HG02981 (cell line): ENCODE measurements around the gene GOLGA8T.
"Not testable (repeated sequence)": the region's sequence is repeated elsewhere in the genome, so short reads cannot be mapped to it uniquely, and the experiment has no call there.

Source experiments
- ATAC-seq: cut with Tn5 transposase; IDR thresholded peaks from one replicate; pipeline ENCODE4 v1.9.1; 2021; ENCODE audit warnings: mild to moderate bottlenecking, moderate library complexity; ENCODE audit not compliant: unreplicated experiment

The GOLGA8T gene

DNA sequence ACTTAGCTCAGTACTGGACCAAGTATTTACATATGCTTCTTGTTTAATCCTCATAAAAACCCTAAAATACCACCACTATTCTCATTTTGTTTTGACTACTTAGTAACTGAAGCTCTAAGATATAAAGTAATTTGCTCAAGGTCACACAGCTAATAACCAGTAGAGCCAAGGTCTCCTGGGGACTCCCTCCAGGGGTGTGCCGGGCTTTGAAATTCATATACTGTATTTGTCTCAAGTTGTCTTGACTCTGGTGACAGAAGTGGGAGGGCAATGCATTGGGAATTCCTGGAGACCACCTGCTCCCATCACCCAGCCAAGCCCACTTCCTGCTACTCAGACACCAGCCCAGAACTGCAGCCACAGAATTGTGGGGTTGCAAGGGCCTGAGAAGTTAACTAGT, 54.9 kb downstream of the GOLGA8T start:
- not testable (repeated sequence) for ATAC-seq

DNA sequence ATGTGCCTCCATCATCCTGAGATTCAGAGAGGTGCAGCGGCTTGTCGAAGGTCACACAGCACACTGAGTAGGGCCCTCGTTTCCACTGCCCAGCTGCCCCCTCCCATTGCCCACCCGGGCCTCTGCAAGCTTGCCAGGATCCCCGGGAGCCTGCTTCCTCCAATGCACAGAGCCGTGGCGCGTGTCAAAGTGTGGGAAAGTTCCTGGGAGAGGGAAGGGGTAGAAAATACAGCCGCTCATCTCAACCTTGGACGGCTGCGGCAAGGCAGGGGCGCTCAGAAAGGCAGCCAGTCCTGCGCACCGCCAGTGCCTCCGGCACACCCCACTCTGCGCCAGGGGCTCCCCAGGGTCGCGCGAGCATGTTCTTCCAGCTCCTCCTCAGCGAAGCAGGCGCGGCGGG, 56.3 kb downstream of the GOLGA8T start:
- ATAC-seq, result not testable (repeated sequence)

DNA sequence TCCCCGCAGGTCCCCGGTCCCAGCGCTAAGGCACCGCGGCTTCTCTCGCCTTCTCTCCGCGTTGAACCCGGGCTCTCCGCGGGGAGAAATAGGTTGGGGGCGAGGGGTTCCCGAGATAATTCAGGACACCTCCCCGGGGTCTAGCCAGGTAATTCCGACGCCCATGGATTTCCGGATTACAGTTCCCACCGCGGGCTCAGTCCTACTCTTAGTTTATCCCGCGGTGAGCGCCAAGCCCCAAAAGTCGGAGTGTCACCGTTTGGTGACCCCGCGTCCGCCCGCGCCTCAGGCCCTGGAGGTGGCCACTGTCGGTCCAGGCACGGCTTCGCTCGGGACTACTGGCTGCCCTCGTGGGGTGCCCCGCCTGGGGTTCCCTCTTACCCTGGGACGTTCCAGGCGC, 56.8 kb downstream of the GOLGA8T start:
- not testable (repeated sequence) for ATAC-seq

DNA sequence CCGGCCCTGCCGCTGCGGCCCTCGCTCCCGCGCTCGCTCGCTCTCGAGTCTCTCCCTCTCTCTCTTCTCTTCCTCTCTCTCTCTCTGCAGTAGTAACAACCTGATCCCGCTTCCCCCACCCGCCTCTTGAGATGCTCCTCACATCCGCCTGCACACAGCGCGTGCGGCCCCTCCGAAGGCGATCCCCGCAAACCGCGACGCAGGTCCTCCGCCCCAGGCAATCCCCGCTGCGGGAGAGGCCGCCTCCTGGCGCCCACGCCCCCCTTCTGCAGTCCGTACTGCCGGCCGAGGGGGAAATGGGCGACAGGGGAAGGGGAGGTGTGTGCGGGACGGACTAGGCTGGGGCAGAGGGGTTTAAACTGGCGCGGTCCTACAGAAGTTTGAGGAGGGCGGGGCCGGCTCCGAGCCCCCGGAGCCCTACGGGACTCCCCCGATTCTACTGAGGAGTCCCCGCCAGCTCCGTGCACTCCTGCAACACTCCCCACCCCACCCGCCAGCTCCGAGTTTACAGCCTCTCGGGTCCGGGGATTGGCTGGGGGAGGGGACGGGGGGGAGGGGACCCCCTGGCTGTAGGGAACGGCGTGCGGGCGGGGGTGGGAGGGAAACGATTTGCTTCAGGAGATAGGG, 57.4 kb downstream of the GOLGA8T start:
- not testable (repeated sequence) for ATAC-seq

DNA sequence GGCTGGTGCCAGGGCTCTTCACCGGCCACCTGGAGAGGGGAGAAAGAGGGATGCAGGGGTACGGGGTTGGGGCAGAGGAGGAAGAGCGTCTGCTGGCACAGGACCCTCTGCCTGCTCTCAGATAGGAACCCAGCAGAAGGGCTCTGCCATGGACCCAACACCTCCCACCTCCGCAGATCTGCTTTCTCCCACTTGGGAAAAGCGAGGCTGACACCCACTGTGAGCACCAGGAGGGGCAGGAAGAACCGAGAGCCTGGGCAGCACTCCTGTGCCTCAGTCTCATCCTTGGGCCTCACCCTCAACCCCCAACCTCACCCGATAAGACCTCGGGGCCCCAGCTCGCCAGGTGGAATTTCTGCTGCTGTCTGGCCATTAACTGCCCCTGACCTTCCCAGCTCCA, 58.0 kb downstream of the GOLGA8T start:
- not testable (repeated sequence) for ATAC-seq
